IPS-20b (cell line): ENCODE results near the gene RPL10.

ENCODE experiments used
- H3K27ac ChIP-seq: one replicate; pipeline ENCODE4 v1.5.1; 2013; ENCODE audit warnings: low read length
- H3K27me3 ChIP-seq: 2 replicates; pipeline ENCODE4 v1.6.1; 2013; ENCODE audit warnings: mild to moderate bottlenecking, low read length, inconsistent platforms; ENCODE audit not compliant: insufficient read depth
- H3K36me3 ChIP-seq: 2 replicates; pipeline ENCODE4 v1.6.1; 2013; ENCODE audit warnings: low read depth, mild to moderate bottlenecking, inconsistent platforms, low read length, moderate library complexity; ENCODE audit not compliant: insufficient read depth
- H3K4me1 ChIP-seq: 2 replicates; pipeline ENCODE4 v1.6.1; 2013; ENCODE audit warnings: mild to moderate bottlenecking, control low read depth, inconsistent platforms, low read length, moderate library complexity; ENCODE audit not compliant: insufficient read depth
- H3K4me3 ChIP-seq: 2 replicates; pipeline ENCODE4 v1.5.1; 2013; ENCODE audit warnings: mild to moderate bottlenecking, low read length, inconsistent platforms
- H3K9ac ChIP-seq: 2 replicates; pipeline ENCODE4 v1.6.1; 2013; ENCODE audit warnings: low read depth, mild to moderate bottlenecking, inconsistent platforms, low read length, moderate library complexity
- H3K9me3 ChIP-seq: 2 replicates; pipeline ENCODE4 v1.6.1; 2013; ENCODE audit warnings: mild to moderate bottlenecking, low read depth, low read length, inconsistent platforms; ENCODE audit not compliant: insufficient read depth

RPL10 gene

DNA sequence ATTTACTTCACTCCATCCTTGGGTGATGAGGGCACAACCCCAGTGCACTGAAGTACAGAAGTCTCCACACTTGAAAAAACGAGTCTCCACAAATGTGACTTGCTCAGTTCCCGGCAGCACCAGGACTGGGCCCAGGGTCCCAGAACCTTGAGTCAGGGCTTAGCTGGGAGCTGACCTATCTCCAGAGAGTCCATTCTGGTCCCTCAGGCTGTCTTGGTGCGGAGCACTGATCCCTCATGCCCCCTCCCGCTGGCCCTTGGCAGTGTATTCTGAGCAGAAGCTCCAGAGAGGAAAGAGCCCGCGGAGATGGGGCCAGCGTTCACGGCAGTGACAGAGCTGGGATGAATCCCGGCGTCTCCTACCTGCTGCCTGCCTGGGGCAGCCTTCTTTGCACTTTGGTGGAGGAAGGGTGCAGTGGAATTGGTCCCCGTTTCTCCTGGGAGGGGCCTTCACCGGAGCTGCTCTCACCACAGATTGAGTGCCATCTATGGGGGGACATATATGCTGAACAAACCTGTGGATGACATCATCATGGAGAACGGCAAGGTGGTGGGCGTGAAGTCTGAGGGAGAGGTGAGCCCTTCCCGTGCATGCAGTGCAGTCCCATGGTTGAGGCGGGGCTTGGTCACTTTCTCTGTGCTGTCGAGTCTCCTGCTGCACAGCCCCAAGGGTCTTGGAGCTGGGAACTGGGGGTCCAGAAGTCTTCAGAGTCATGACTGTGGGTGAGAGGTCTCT, 42.6 kb downstream of the RPL10 start:
- Histone ChIP-seq H3K9ac (no peak overlapping the region), H3K4me3 (no peak overlapping the region), H3K9me3 (no peaks in the 10 kb centered on the region), H3K4me1 (no peaks in the 10 kb centered on the region), H3K36me3 (peaks cover 26% of the 10 kb centered on the region), H3K27ac (no peak overlapping the region), H3K27me3 (no peaks in the 10 kb centered on the region)

DNA sequence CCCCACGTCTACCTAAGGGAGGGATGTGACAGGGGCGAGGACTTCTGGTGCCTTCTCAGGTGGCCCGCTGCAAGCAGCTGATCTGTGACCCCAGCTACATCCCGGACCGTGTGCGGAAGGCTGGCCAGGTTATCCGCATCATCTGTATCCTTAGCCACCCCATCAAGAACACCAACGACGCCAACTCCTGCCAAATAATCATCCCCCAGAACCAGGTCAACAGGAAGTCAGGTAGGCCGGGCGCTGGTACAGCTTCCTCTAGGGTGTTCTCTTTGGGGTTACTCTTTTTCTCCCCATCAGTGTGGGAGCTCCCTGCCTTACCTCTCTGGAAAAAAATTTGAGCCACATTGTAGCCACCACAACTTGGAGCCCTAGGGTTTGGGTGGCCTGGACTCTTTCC, 43.4 kb downstream of the RPL10 start:
- Histone ChIP-seq H3K36me3 (peaks cover 26% of the 10 kb centered on the region), H3K27ac (no peak overlapping the region), H3K27me3 (no peaks in the 10 kb centered on the region), H3K4me1 (no peaks in the 10 kb centered on the region), H3K9me3 (no peaks in the 10 kb centered on the region), H3K4me3 (no peak overlapping the region), H3K9ac (no peak overlapping the region)

DNA sequence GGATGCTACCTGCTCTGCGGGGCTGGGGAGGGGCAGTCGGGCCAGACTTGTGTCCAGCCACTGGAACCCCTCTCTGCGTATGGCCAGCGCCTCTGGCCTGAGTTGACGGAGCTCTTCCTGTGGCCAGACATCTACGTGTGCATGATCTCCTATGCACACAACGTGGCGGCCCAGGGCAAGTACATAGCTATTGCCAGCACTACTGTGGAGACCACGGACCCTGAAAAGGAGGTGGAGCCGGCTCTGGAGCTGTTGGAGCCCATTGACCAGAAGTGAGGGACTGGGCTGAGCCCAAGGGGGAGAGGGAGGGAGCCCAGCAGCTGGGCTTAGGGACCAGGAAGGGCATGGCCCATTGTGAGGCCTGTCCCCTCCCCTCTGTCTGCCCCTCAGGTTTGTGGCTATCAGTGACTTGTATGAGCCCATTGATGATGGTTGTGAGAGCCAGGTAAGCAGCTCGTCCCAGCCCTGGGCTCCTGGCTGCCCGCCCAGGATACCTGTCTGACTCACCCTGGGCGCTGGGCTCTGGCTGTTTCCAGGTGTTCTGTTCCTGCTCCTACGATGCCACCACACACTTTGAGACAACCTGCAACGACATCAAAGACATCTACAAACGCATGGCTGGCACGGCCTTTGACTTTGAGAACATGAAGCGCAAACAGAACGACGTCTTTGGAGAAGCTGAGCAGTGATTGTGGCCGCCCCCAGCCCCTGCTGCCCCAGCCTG, 44.0 kb downstream of the RPL10 start:
- H3K9me3 ChIP-seq = no peaks in the 10 kb centered on the region
- no peak overlapping the region for H3K4me3 ChIP-seq
- H3K27ac ChIP-seq = no peak overlapping the region
- peaks cover 26% of the 10 kb centered on the region for H3K36me3 ChIP-seq
- H3K4me1 ChIP-seq = no peaks in the 10 kb centered on the region
- no peak overlapping the region for H3K9ac ChIP-seq
- no peaks in the 10 kb centered on the region for H3K27me3 ChIP-seq

DNA sequence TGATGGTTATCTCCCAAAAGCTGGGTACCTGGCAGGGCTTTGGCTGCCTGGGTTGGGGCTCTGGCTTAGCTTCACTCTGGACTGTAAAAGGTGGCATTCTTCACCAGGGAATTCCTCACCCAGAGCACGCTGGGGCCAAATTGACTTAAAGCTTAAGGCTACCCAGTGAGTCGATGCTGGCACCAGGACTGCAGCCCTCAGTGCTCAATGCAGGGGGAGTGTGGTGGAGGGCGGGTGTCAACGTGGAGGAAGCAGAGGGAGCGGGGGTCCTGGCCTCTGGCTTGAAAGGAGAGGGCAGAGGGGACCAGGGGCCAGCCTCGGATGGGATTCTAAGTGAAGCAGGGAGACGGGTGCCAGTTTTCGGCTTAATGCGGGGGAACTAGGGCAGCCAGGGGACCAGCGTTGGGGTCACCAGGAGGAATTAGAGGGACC, 45.3 kb downstream of the RPL10 start:
- peaks cover 26% of the 10 kb centered on the region for H3K36me3 ChIP-seq
- no peak overlapping the region; the same call in 1 of the 2 replicates for H3K9ac ChIP-seq
- H3K27me3 ChIP-seq = no peaks in the 10 kb centered on the region
- no peaks in the 10 kb centered on the region for H3K9me3 ChIP-seq
- H3K27ac ChIP-seq = no peak overlapping the region
- peak overlapping the region; percentile 54; the same call in 1 of the 2 replicates for H3K4me3 ChIP-seq
- H3K4me1 ChIP-seq = no peaks in the 10 kb centered on the region

DNA sequence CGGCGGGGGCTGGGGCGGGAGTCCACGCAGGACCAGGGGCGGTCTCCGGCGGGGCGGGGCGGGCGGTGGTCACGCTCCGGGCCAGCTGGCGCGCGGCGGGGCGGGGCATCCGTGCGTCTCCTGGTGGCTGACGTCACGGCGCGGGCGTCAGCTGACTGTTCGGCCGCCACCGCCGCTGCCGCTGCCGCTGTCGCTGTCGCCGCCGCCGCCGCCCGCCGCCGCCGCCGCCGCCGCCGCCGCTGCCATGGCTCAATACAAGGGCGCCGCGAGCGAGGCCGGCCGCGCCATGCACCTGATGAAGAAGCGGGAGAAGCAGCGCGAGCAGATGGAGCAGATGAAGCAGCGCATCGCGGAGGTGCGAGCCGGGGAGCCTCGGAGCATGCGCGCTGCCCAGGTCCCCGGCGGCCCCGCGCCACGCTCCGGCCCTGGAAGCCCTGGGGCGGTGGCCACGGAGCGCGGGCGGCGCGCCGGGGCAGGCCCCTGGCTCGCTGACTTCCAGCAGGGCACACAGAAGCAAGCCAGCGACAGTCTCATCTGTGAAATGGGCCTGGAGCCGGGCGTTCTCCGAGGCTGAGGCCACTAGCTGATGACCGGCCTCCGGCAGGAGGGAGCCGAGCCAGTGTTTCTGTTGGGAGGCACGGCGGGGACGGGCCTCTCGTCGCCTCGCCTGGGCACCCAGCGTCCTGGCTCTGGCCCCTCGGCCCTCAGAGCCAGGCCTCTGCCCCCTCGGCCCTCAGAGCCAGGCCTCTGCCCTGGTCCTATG, 46.0 kb downstream of the RPL10 start, which contains the start of gene FAM50A:
Gene FAM50A (plus strand): TSS at position 150 of the 763 bp plus-strand sequence. CDS start 95 bp downstream, at position 245.
- H3K4me1 ChIP-seq = no peaks in the 10 kb centered on the region
- H3K27ac ChIP-seq = no peak within 1 kb of the TSS
- H3K36me3 ChIP-seq = peaks cover 24% of the 10 kb centered on the region; the same call in 1 of the 2 replicates
- no peaks in the 10 kb centered on the region for H3K9me3 ChIP-seq
- H3K4me3 ChIP-seq = peak within 1 kb of the TSS; percentile 63
- peak within 1 kb of the TSS; percentile 67; the same call in 1 of the 2 replicates for H3K9ac ChIP-seq
- H3K27me3 ChIP-seq = no peaks in the 10 kb centered on the region

DNA sequence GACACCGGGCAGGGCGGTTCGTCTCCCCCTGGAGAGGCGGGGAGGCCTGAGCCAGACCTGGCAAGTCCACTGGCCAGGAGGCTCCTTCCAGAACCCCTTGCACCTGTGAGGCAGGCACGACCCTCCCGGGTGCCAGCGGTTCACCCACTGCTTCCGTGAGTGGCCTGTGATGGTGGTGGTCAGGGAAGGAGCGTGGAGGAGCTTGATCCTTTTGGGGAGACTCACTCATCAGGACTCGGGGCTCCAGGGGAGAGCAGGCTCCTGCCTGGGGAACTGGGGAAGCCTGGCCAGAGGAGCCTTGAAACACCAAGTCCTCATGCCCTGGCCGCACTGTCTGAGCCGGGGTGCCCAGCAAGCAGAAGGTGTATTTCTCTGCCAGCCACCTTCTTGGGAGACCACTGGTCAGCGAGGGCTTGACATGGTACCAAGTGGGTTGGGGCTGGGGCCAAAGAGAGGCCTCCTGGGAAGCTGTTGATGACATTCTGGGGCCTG, 46.6 kb downstream of the RPL10 start:
- Histone ChIP-seq H3K9ac (peak overlapping the region; percentile 67; the same call in 1 of the 2 replicates), H3K27me3 (no peaks in the 10 kb centered on the region), H3K36me3 (peaks cover 28% of the 10 kb centered on the region; the same call in 1 of the 2 replicates), H3K4me1 (no peaks in the 10 kb centered on the region), H3K9me3 (no peaks in the 10 kb centered on the region), H3K4me3 (peak overlapping the region; percentile 63), H3K27ac (no peak overlapping the region)

DNA sequence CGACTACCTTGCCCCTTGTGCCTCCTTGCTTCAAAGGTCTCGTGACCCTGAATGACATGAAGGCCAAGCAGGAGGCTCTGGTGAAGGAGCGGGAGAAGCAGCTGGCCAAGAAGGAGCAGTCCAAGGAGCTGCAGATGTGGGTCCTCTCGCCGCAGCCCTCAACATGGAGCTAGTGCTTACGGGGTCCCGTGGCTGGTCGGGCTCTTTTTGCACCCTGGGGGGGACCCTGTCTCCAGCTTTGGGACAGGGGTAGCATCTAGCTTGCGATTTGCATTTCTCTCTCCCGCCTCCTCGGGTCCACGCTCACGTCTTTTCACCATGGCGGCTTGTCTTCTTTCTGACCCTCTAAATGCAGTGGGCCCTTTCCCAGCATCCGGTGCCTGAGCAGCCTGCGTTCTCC, 47.6 kb downstream of the RPL10 start:
- H3K27me3 ChIP-seq = no peaks in the 10 kb centered on the region
- H3K27ac ChIP-seq = no peak overlapping the region
- H3K9me3 ChIP-seq = no peaks in the 10 kb centered on the region
- H3K4me3 ChIP-seq = no peak overlapping the region
- no peaks in the 10 kb centered on the region for H3K4me1 ChIP-seq
- H3K36me3 ChIP-seq = peaks cover 21% of the 10 kb centered on the region; the same call in 1 of the 2 replicates
- H3K9ac ChIP-seq = no peak overlapping the region

DNA sequence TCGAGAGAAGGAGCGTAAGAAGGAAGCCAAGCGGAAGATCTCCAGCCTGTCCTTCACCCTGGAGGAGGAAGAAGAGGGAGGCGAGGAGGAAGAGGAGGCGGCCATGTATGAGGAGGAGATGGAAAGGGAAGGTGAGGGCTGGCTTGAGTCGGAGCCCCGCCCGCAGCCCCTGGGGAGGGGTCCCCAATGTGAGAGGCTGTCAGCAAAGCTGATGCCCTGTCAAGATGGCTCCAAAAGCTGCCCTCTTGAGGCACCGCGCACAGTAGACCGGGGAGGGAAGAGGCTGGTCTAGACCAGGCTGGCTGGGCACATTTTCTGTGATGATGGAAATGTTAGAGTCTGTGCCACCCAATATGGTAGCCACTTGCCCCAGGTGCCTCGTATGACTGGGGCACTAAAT, 48.3 kb downstream of the RPL10 start:
- H3K36me3 ChIP-seq = peaks cover 17% of the 10 kb centered on the region; the same call in 1 of the 2 replicates
- no peak overlapping the region for H3K9ac ChIP-seq
- no peak overlapping the region for H3K27ac ChIP-seq
- H3K4me1 ChIP-seq = no peaks in the 10 kb centered on the region
- H3K27me3 ChIP-seq = no peaks in the 10 kb centered on the region
- H3K4me3 ChIP-seq = no peak overlapping the region
- H3K9me3 ChIP-seq = no peaks in the 10 kb centered on the region

DNA sequence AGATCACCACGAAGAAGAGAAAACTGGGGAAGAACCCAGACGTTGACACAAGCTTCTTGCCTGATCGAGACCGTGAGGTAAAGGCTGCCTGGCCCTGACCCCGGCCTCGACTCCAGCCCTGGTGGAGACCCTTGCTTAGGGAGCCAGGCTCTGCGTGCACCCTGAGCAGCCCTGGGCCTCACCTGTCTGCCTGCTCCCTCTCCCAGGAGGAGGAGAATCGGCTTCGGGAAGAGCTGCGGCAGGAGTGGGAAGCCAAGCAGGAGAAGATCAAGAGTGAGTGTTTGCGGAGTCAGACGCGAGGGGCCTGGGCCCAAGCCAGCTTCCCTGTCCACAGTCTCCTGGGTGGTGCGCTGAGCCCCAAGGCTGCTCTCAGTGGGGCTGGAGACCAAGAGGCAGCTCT, 50.3 kb downstream of the RPL10 start:
- 0 out of 2 replicates have a peak, but pooled peaks cover 8% of the 10 kb centered on the region for H3K36me3 ChIP-seq
- H3K4me3 ChIP-seq = no peak overlapping the region
- H3K27ac ChIP-seq = no peak overlapping the region
- H3K9me3 ChIP-seq = no peaks in the 10 kb centered on the region
- H3K4me1 ChIP-seq = no peaks in the 10 kb centered on the region
- no peak overlapping the region for H3K9ac ChIP-seq
- H3K27me3 ChIP-seq = no peaks in the 10 kb centered on the region

DNA sequence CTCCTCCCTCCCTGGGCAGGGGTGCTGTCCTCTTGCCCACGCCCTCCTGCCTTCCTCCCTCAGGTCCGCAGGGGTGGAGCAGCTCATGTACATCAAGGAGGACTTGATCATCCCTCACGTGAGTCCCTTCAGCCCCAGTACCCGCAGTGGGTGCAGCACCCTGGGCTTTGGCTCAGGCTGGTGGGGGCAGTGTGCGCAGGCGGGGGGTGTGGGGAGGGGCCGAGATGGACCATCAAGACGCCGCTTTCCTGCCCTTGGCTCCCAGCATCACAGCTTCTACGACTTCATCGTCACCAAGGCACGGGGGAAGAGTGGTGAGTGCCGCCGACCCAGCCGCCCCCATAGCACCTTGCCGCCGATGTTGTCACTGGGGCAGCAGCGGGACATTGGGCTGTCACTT, 51.4 kb downstream of the RPL10 start:
- no peaks in the 10 kb centered on the region for H3K9me3 ChIP-seq

DNA sequence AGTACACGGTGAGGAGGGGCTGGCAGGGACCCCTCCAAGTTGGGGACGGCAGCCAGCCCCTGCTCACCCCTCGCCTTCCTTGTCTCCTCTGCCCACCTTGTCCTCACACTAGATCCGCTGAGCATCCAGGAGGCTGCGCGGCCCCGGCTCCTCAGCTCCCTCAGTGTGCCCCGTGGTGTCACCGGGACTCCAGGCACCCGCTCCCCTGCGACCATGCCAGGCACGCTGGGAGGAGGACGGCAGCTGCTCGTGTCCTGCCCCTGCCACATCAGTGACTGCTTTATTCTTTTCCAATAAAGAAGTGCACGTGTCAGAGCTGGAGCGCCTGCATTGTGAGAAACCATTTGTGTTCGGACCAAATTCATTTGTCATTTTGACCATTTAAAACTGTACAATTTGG, 52.1 kb downstream of the RPL10 start:
- no peak overlapping the region for H3K27ac ChIP-seq
- no peak overlapping the region for H3K9ac ChIP-seq
- no peaks in the 10 kb centered on the region for H3K27me3 ChIP-seq
- H3K9me3 ChIP-seq = no peaks in the 10 kb centered on the region
- 0 out of 2 replicates have a peak, but pooled peaks cover 8% of the 10 kb centered on the region for H3K36me3 ChIP-seq
- H3K4me3 ChIP-seq = no peak overlapping the region
- H3K4me1 ChIP-seq = no peaks in the 10 kb centered on the region

More for the DNA sequence above, 51.4 kb downstream of the RPL10 start:
- Histone ChIP-seq H3K27me3 (no peaks in the 10 kb centered on the region), H3K27ac (no peak overlapping the region), H3K4me3 (no peak overlapping the region), H3K9ac (no peak overlapping the region), H3K4me1 (no peaks in the 10 kb centered on the region), H3K36me3 (0 out of 2 replicates have a peak, but pooled peaks cover 8% of the 10 kb centered on the region)
